Stomach (tissue), 9 donors: Measurements from ENCODE around the gene SP110. TPM values are rescaled to one million over a fixed set of nuclear protein-coding genes. Genes with fewer than 3 reads are reported as not detected.

Experiments used
- DNase-seq, 2 donors: peaks; one replicate each; pipeline versions ENCODE4 v3.0.0 to v3.0.0-alpha.2; 2013 to 2019
- H3K27ac ChIP-seq, 5 donors: fragments of 200-600 bp in 4 of 5; sonication (generic) in 4 of 5; one replicate each; pipeline ENCODE4 v1.5.1; 2013 to 2019; ENCODE audit warnings: mild to moderate bottlenecking in 1 of 5, moderate library complexity in 1 of 5
- H3K27me3 ChIP-seq, 3 donors: fragments of 200-600 bp; sonication (generic); one replicate each; pipeline ENCODE4 v1.5.1; 2017 to 2019; ENCODE audit warnings: mixed run types in 1 of 3
- H3K36me3 ChIP-seq, 4 donors: fragments of 200-600 bp; sonication (generic); 1 replicate in 3 of 4; 2 replicates in 1 of 4; pipeline ENCODE4 v1.5.1; 2016 to 2019
- H3K4me1 ChIP-seq, 4 donors: fragments of 200-600 bp; sonication (generic); one replicate each; pipeline ENCODE4 v1.5.1; 2016 to 2019
- H3K4me3 ChIP-seq, 4 donors: fragments of 200-600 bp; sonication (generic) in 3 of 4; one replicate each; pipeline ENCODE4 v1.5.1; 2016 to 2019; ENCODE audit warnings: mild to moderate bottlenecking in 1 of 4
- H3K9me3 ChIP-seq, 4 donors: fragments of 200-600 bp; sonication (generic); one replicate each; pipeline ENCODE4 v1.5.1; 2016 to 2019
- EP300 ChIP-seq: sonication (generic); formaldehyde crosslinking; IDR thresholded peaks from one replicate; pipeline ENCODE4 v1.6.1; 2017; ENCODE audit warnings: antibody characterized with exemption
- POLR2A ChIP-seq, 4 donors: fragments of 450-650 bp; IDR thresholded peaks; one replicate each; pipeline ENCODE4 v1.6.1; 2016; ENCODE audit warnings: antibody characterized with exemption in 4 of 4, control low read depth in 2 of 4, mild to moderate bottlenecking in 1 of 4, moderate library complexity in 1 of 4
- POLR2AphosphoS5 ChIP-seq, 3 donors: sonication (generic); formaldehyde crosslinking; IDR thresholded peaks; one replicate each; pipeline ENCODE4 v1.6.1; 2016; ENCODE audit warnings: antibody characterized with exemption in 3 of 3
- WGBS, 5 donors: extraction: QIAGEN DNeasy Blood & Tissue Kit in 3 of 5; methylation state at CpG; one replicate each; pipeline versions ENCODE4 v1.1.5 to v1.1.7; 2013 to 2018; 5-methylcytosine and 5-hydroxymethylcytosine counted together
- intact Hi-C: fragments of 100-400 bp; cut with DNase I; formaldehyde crosslinking; loops from one replicate; pipeline ENCODE4 v1.15.1; 2023; ENCODE audit warnings: low total_unique reads
- polyA plus RNA-seq, 3 donors: library from polyadenylated mRNA; stranded (reverse); fragments of 200-250 nt; gene quantifications; one replicate each; pipeline ENCODE4 v1.2.3, GENCODE V29; 2013
- total RNA-seq, 5 donors: library from RNA; depleted of rRNA; stranded (reverse); fragments of >200 nt; gene quantifications; one replicate each; pipeline versions ENCODE4 v1.1.0 to v1.2.3, GENCODE V29; 2014 to 2016
- TF ChIP-seq, protein P1 (sequence below), 7 experiments: fragments of 450-650 bp in 4 of 7; fragments of 200-600 bp in 3 of 7; sonication (generic) in 3 of 7; IDR thresholded peaks; one replicate each; pipeline ENCODE4 v1.5.1; 2016 to 2019; ENCODE audit warnings: antibody characterized with exemption in 7 of 7, control low read depth in 2 of 7, mild to moderate bottlenecking in 1 of 7
- donor health status: healthy with polysubstance abuse.
- donor health status: Bipolar disorder and iron deficiency.
- donor health status: healthy.

Gene SP110
- total and polyA plus RNA-seq, 8 donors = 4.6 to 40.4 (median 14.1) TPM

- H3K27ac ChIP-seq = no peak overlapping the region
- 93 to 100% (median 98%) methylated on average over 1 of the region's 1 CpG for WGBS, 5 donors
- intact Hi-C loops = loop anchor here (10.0 kb wide), 1 partner anchor 159 kb away; no protein-coding TSS in a partner anchor
- H3K4me3 ChIP-seq = no peak overlapping the region
- H3K27me3 ChIP-seq = no peaks in the 10 kb centered on the region
- no peak for DNase-seq
- H3K9me3 ChIP-seq = no peaks in the 10 kb centered on the region
- H3K4me1 ChIP-seq = peaks cover 0 to 8% (median 2%) of the 10 kb centered on the region in 4 donors
- peaks cover 0 to 24% (median 16%) of the 10 kb centered on the region in 4 donors for H3K36me3 ChIP-seq
- TF ChIP-seq POLR2A (IDR thresholded peaks at IDR 0.05) = no peak
- no peak for TF ChIP-seq EP300
- TF ChIP-seq, protein P1, sequence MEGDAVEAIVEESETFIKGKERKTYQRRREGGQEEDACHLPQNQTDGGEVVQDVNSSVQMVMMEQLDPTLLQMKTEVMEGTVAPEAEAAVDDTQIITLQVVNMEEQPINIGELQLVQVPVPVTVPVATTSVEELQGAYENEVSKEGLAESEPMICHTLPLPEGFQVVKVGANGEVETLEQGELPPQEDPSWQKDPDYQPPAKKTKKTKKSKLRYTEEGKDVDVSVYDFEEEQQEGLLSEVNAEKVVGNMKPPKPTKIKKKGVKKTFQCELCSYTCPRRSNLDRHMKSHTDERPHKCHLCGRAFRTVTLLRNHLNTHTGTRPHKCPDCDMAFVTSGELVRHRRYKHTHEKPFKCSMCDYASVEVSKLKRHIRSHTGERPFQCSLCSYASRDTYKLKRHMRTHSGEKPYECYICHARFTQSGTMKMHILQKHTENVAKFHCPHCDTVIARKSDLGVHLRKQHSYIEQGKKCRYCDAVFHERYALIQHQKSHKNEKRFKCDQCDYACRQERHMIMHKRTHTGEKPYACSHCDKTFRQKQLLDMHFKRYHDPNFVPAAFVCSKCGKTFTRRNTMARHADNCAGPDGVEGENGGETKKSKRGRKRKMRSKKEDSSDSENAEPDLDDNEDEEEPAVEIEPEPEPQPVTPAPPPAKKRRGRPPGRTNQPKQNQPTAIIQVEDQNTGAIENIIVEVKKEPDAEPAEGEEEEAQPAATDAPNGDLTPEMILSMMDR (IDR thresholded peaks at IDR 0.05) = no peak
- TF ChIP-seq POLR2AphosphoS5 (IDR thresholded peaks at IDR 0.05) = no peak
Measured at GRCh38 chr2:230164139-230164538, 55.6 kb downstream of the SP110 start.

GRCh38 chr2:230162981-230163380 is 56.8 kb downstream of the SP110 start:
- TF ChIP-seq, protein P1 (IDR thresholded peaks at IDR 0.05) = no peak
- no peak for TF ChIP-seq POLR2AphosphoS5 (IDR thresholded peaks at IDR 0.05)
- TF ChIP-seq EP300 = no peak
- TF ChIP-seq POLR2A (IDR thresholded peaks at IDR 0.05) = no peak
- Histone ChIP-seq H3K9me3 (peaks cover 0 to 4% (median 0%) of the 10 kb centered on the region in 4 donors), H3K27ac (no peak overlapping the region), H3K4me1 (peaks cover 0 to 8% (median 2%) of the 10 kb centered on the region in 4 donors), H3K36me3 (peaks cover 0 to 15% (median 11%) of the 10 kb centered on the region in 4 donors), H3K27me3 (no peaks in the 10 kb centered on the region), H3K4me3 (no peak overlapping the region)
- intact Hi-C loops = loop anchor here (10.0 kb wide), 1 partner anchor 158 kb away; no protein-coding TSS in a partner anchor
- DNase-seq = no peak
- WGBS, 5 donors = 76 to 87% (median 80%) methylated on average over 5 of the region's 5 CpGs

DNA sequence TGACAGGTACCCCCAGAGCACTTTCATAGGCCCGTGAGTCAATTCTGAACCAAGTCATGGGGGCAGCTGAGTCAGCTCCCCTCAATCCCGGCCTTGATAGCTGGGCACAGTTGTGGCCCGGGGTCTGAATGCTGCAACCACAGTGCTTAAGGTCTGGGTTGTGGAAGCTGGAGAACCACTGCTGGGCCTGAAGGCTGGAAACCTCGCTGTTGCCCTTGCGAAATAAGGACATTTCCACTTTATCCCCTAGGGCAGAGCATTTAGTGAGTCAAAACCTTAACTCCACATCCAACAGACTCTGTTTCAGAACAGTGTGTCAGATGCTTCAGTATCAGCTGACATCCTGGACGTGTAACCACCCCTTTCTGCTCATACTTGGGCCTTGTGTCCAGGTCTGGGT is 58.6 kb downstream of the SP110 start:
- Histone ChIP-seq H3K27me3 (no peaks in the 10 kb centered on the region), H3K27ac (no peak overlapping the region), H3K4me3 (no peak overlapping the region), H3K4me1 (peaks cover 0 to 8% (median 2%) of the 10 kb centered on the region in 4 donors), H3K36me3 (peaks cover 0 to 3% (median 0%) of the 10 kb centered on the region in 4 donors), H3K9me3 (peaks cover 0 to 4% (median 0%) of the 10 kb centered on the region in 4 donors)
- no peak for TF ChIP-seq EP300
- TF ChIP-seq, protein P1 (IDR thresholded peaks at IDR 0.05) = no peak
- no peak for DNase-seq
- WGBS, 5 donors = 67 to 91% (median 90%) methylated on average over 6 of the region's 6 CpGs
- intact Hi-C loops = loop anchor here (10.0 kb wide), 1 partner anchor 156 kb away; no protein-coding TSS in a partner anchor

DNA sequence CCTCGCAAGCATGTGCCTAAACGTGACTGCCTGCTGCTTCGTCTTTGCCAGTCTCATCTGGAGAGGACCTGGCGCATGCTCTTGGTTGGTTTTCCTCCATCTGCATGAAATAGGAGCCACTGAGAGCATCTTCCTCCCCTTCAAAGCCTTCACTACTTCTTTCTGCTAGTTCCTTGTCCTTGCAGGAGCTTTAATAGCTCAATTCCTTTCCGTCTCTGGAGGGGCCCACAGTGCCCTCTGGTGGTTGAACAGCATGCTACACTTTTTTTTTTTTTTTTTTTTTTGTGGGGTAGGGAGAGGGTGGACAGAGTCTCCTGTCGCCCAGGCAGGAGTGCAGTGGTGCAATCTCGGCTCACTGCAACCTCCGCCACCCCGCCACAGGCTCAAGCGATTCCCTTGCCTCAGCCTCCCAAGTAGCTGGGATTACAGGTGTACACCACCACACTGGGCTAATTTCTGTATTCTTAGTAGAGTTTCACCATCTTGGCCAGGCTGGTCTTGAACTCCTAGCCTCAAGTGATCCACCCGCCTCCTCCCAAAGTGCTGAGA is 59.6 kb downstream of the SP110 start:
- H3K4me3 ChIP-seq = no peak overlapping the region
- 40 to 51% (median 45%) methylated on average over 11 of the region's 11 CpGs for WGBS, 5 donors
- intact Hi-C loops = loop anchor here (10.0 kb wide), 1 partner anchor 155 kb away; no protein-coding TSS in a partner anchor
- peaks cover 0 to 3% (median 0%) of the 10 kb centered on the region in 4 donors for H3K36me3 ChIP-seq
- peak; percentile 59 to 67 for DNase-seq
- peaks cover 0 to 8% (median 2%) of the 10 kb centered on the region in 4 donors for H3K4me1 ChIP-seq
- TF ChIP-seq POLR2A (IDR thresholded peaks at IDR 0.05) (no peak), EP300 (no peak)
- TF ChIP-seq, protein P1 (IDR thresholded peaks at IDR 0.05) = peak in 5 of 7 experiments; percentile 54 to 83 (median 75)
- no peak overlapping the region for H3K27ac ChIP-seq
- peaks cover 0 to 4% (median 0%) of the 10 kb centered on the region in 4 donors for H3K9me3 ChIP-seq
- H3K27me3 ChIP-seq = no peaks in the 10 kb centered on the region
